Measurements from ENCODE around the gene ZBTB16.
A peak's percentile ranks its signal among the peaks of the same experiment; 100 is the strongest.

ZBTB16 gene

DNA sequence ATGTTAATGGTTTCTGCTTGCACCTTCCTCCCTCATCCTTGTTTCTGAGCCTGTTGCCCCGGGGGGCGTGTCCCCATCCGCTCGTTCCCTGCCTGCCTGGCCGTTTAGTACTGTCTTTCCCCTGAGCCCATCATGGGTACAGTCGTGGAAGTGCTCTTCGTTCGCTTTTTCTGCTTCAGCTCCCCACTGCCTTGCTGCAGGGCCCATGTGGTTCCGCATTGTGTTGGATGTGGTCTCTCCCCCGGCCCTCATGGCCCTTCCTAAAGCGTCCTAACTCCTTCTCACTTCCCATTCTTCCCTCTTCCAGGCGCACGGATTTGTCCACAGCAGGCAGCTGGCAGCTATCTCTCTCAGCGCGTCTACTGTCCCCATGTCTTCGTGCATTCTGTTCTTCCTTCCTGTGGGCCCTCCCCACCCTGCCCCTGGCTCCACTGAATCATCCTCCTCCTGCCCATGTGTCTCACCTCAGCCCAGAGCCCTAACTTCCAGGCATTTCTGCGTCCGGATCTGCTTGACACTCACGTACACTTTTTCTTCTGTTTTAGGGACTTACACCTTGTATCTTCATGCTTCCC is 98.1 kb downstream of the ZBTB16 start:
- Histone ChIP-seq H3K9ac (no peak overlapping the region), H3K79me2 (peaks cover 21% of the 10 kb centered on the region), H2AFZ (no peak overlapping the region), H3K36me3 (ENCODE audit: control insufficient read depth, insufficient read depth, low read length) (no peaks in the 10 kb centered on the region), H3K4me1 (peaks cover 55% of the 10 kb centered on the region), H3K27ac (no peak overlapping the region), H3K4me3 (ENCODE audit: low read depth, low read length) (no peak overlapping the region), H3K27me3 (ENCODE audit: control insufficient read depth, insufficient read depth, low read length) (no peaks in the 10 kb centered on the region), H3K9me3 (ENCODE audit: control insufficient read depth, low read length) (no peaks in the 10 kb centered on the region), H3K4me2 (ENCODE audit: low read length) (no peak overlapping the region)
- TF ChIP-seq, protein P1, sequence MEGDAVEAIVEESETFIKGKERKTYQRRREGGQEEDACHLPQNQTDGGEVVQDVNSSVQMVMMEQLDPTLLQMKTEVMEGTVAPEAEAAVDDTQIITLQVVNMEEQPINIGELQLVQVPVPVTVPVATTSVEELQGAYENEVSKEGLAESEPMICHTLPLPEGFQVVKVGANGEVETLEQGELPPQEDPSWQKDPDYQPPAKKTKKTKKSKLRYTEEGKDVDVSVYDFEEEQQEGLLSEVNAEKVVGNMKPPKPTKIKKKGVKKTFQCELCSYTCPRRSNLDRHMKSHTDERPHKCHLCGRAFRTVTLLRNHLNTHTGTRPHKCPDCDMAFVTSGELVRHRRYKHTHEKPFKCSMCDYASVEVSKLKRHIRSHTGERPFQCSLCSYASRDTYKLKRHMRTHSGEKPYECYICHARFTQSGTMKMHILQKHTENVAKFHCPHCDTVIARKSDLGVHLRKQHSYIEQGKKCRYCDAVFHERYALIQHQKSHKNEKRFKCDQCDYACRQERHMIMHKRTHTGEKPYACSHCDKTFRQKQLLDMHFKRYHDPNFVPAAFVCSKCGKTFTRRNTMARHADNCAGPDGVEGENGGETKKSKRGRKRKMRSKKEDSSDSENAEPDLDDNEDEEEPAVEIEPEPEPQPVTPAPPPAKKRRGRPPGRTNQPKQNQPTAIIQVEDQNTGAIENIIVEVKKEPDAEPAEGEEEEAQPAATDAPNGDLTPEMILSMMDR (IDR thresholded peaks at IDR 0.05): no peak

DNA sequence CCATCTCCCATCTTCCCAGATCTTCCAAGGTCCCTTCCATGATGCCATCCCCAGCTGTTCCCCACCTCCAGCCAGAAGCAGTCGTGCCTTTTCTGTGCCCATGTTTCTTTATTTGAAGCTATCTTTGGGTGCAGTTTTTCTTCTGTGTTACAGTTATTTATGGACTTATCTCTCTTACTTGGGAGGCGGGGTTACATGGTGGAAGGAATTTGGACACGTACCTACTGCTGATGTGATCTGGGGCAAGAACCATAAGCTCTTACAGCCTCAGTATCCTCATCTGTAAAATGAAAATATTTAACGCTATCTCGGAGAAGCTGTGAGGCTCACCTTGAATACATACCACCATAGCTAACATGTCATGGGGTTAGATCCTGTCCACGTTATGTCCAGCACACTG is 98.9 kb downstream of the ZBTB16 start:
- H3K27ac ChIP-seq: peak overlapping the region; percentile 100
- peaks cover 56% of the 10 kb centered on the region for H3K4me1 ChIP-seq
- no peak overlapping the region for H2AFZ ChIP-seq
- H3K27me3 ChIP-seq (ENCODE audit: control insufficient read depth, insufficient read depth, low read length): no peaks in the 10 kb centered on the region
- H3K4me3 ChIP-seq (ENCODE audit: low read depth, low read length): no peak overlapping the region
- TF ChIP-seq, protein P1 (IDR thresholded peaks at IDR 0.05): no peak
- no peaks in the 10 kb centered on the region for H3K36me3 ChIP-seq (ENCODE audit: control insufficient read depth, insufficient read depth, low read length)
- H3K9me3 ChIP-seq (ENCODE audit: control insufficient read depth, low read length): no peaks in the 10 kb centered on the region
- H3K79me2 ChIP-seq: peaks cover 21% of the 10 kb centered on the region
- no peak overlapping the region for H3K9ac ChIP-seq
- H3K4me2 ChIP-seq (ENCODE audit: low read length): no peak overlapping the region

DNA sequence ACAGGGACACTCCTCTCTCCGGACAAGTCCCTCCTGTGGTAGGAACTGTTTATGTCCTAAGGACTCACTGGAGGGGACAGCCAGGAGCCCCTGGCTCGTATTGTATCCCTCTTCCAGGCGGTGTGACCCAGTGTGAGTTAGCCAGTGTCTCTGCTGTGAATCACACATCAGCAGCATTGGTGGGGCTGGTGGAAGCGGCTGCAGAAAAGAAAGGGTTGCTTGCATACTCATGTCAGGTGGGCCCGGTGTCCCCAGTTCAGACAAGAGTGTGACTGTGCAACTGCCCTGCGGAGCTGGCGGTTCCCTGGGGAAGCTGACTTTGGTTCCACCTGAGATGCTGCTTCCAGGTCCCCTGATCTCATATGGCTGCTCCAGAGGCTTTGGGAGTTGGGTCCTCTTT is 99.4 kb downstream of the ZBTB16 start:
- no peaks in the 10 kb centered on the region for H3K27me3 ChIP-seq (ENCODE audit: control insufficient read depth, insufficient read depth, low read length)

GRCh38 chr11:114159320-114159719 is 99.8 kb downstream of the ZBTB16 start:
- no peaks in the 10 kb centered on the region for H3K9me3 ChIP-seq (ENCODE audit: control insufficient read depth, low read length)
- peaks cover 21% of the 10 kb centered on the region for H3K79me2 ChIP-seq
- no peaks in the 10 kb centered on the region for H3K27me3 ChIP-seq (ENCODE audit: control insufficient read depth, insufficient read depth, low read length)
- peaks cover 58% of the 10 kb centered on the region for H3K4me1 ChIP-seq
- no peak overlapping the region for H2AFZ ChIP-seq
- peak overlapping the region; percentile 33 for H3K4me3 ChIP-seq (ENCODE audit: low read depth, low read length)
- peak overlapping the region; percentile 45 for H3K4me2 ChIP-seq (ENCODE audit: low read length)
- no peak overlapping the region for H3K9ac ChIP-seq
- TF ChIP-seq, protein P1 (IDR thresholded peaks at IDR 0.05): no peak
- no peaks in the 10 kb centered on the region for H3K36me3 ChIP-seq (ENCODE audit: control insufficient read depth, insufficient read depth, low read length)
- peak overlapping the region; percentile 100 for H3K27ac ChIP-seq

More for the DNA sequence above, 99.4 kb downstream of the ZBTB16 start:
- Histone ChIP-seq H3K36me3 (ENCODE audit: control insufficient read depth, insufficient read depth, low read length) (no peaks in the 10 kb centered on the region), H3K4me1 (peaks cover 56% of the 10 kb centered on the region), H3K9me3 (ENCODE audit: control insufficient read depth, low read length) (no peaks in the 10 kb centered on the region), H3K4me2 (ENCODE audit: low read length) (peak overlapping the region; percentile 45), H3K27ac (peak overlapping the region; percentile 100), H2AFZ (no peak overlapping the region), H3K79me2 (peaks cover 21% of the 10 kb centered on the region), H3K9ac (no peak overlapping the region), H3K4me3 (ENCODE audit: low read depth, low read length) (no peak overlapping the region)
- TF ChIP-seq, protein P1 (IDR thresholded peaks at IDR 0.05): no peak

Data from parathyroid adenoma (tissue), 2 donors.